Measurements from ENCODE around the gene ARPC5L. TPM values are rescaled to one million over a fixed set of nuclear protein-coding genes. Genes with fewer than 3 reads are reported as not detected.

Gene ARPC5L
- total and polyA plus RNA-seq, 9 of the 15 experiments (the other 6 are each of a cell fraction or from before 2014, with no cell fraction given) = 25.4 to 113 (median 63.8) TPM

GRCh38 chr9:124868511-124869465, 6.9 kb downstream of the ARPC5L start (continued):
- TF ChIP-seq ATF3 (IDR thresholded peaks at IDR 0.05) (no peak), ATF3 (CRISPR knock-in tag; conservative IDR thresholded peaks at IDR 0.05) (no peak), RHOXF2B (CRISPR knock-in tag; conservative IDR thresholded peaks at IDR 0.05) (no peak), POLR2B (IDR thresholded peaks at IDR 0.05; ENCODE audit: low read depth, partially characterized antibody) (peak; percentile 88), ZNF41 (CRISPR knock-in tag; conservative IDR thresholded peaks at IDR 0.05) (no peak), ZNF12 (CRISPR knock-in tag; IDR thresholded peaks at IDR 0.05) (peak; percentile 23; the same call in 1 of the 2 replicates), FOXA1 (IDR thresholded peaks at IDR 0.05; ENCODE audit: borderline replicate concordance) (no peak), HCFC1 (IDR thresholded peaks at IDR 0.05; ENCODE audit: low read depth, low read length) (peak; percentile 58), SIRT6 (IDR thresholded peaks at IDR 0.05; ENCODE audit: low read depth, low read length) (no peak), NONO (IDR thresholded peaks at IDR 0.05; ENCODE audit: low read depth in 2 of 2, low read length in 1 of 2) (peak in 1 of 2 experiments; percentile 64; a peak in 1 of 4 replicates), ZNF592 (IDR thresholded peaks at IDR 0.05) (no peak), E2F6 (IDR thresholded peaks at IDR 0.05; ENCODE audit: borderline replicate concordance in 1 of 2, extremely low read depth in 1 of 2, insufficient read depth in 1 of 2, insufficient read length in 1 of 2, low read depth in 1 of 2, low read length in 1 of 2, poor library complexity in 1 of 2, severe bottlenecking in 1 of 2) (peak; percentile 76 to 94), LCOR (CRISPR knock-in tag; IDR thresholded peaks at IDR 0.05) (peak; percentile 78; the same call in 1 of the 2 replicates), HNRNPL (IDR thresholded peaks at IDR 0.05; ENCODE audit: low read depth, low read length) (peak; percentile 68; the same call in 1 of the 2 replicates), USF1 (CRISPR knock-in tag; IDR thresholded peaks at IDR 0.05) (0 out of 2 replicates have a peak, but pooled peaks have one; percentile 54), MYC (IDR thresholded peaks at IDR 0.05; ENCODE audit: low read depth, low read length) (peak; percentile 93), MYC (CRISPR knock-in tag; IDR thresholded peaks at IDR 0.05; ENCODE audit: borderline replicate concordance, low read depth) (peak; percentile 93), ELF4 (CRISPR knock-in tag; IDR thresholded peaks at IDR 0.05) (no peak), BACH1 (tag; IDR thresholded peaks at IDR 0.05) (no peak), KDM1A (IDR thresholded peaks at IDR 0.05) (no peak)
